Measurements from ENCODE around the gene HIVEP3.

- TF ChIP-seq CTCF (IDR thresholded peaks at IDR 0.05) (no peak), POLR2A (IDR thresholded peaks at IDR 0.05) (no peak)
These were observed 178.7 kb downstream of the HIVEP3 start for GRCh38 chr1:41740058-41740457.

Data from heart left ventricle (tissue), 13 donors.